ENCODE measurements around the gene C10orf53.
"Not testable (repeated sequence)": the region's sequence is repeated elsewhere in the genome, so short reads cannot be mapped to it uniquely, and the experiment has no call there.

C10orf53 gene

GRCh38 chr10:49652421-49653272, 26.8 kb upstream of the C10orf53 start:
- DNase-seq, result no peak

GRCh38 chr10:49653273-49653929, 26.1 kb upstream of the C10orf53 start:
- DNase-seq, result no peak

- DNase-seq, result no peak
Measured at GRCh38 chr10:49654036-49654693, 25.3 kb upstream of the C10orf53 start.

GRCh38 chr10:49655099-49655498, 24.4 kb upstream of the C10orf53 start:
- no peak for DNase-seq

- no peak for DNase-seq
Measured at GRCh38 chr10:49656845-49657493, 22.5 kb upstream of the C10orf53 start.

- DNase-seq, result no peak
Measured at GRCh38 chr10:49657606-49658005, 21.8 kb upstream of the C10orf53 start.

GRCh38 chr10:49661140-49661856, 18.2 kb upstream of the C10orf53 start:
- no peak for DNase-seq

GRCh38 chr10:49662169-49662830, 17.2 kb upstream of the C10orf53 start:
- no peak for DNase-seq

- no peak for DNase-seq
Measured at GRCh38 chr10:49663596-49663995, 15.9 kb upstream of the C10orf53 start.

GRCh38 chr10:49664006-49664841, 15.2 kb upstream of the C10orf53 start:
- no peak for DNase-seq

- DNase-seq, result no peak
Measured at GRCh38 chr10:49664842-49665355, 14.6 kb upstream of the C10orf53 start.

- no peak for DNase-seq
Measured at GRCh38 chr10:49666054-49666615, 13.3 kb upstream of the C10orf53 start.

- no peak for DNase-seq
Measured at GRCh38 chr10:49666685-49667084, 12.8 kb upstream of the C10orf53 start.

GRCh38 chr10:49667991-49668390, 11.5 kb upstream of the C10orf53 start:
- no peak for DNase-seq

- DNase-seq, result no peak
Measured at GRCh38 chr10:49668684-49669083, 10.8 kb upstream of the C10orf53 start.

- no peak for DNase-seq
Measured at GRCh38 chr10:49678827-49679479, 498 bp upstream of the C10orf53 start.

GRCh38 chr10:49682449-49682848, 3.0 kb downstream of the C10orf53 start:
- not testable (repeated sequence) for DNase-seq

- no peak for DNase-seq
Measured at GRCh38 chr10:49682879-49683278, 3.4 kb downstream of the C10orf53 start.

- no peak for DNase-seq
Measured at GRCh38 chr10:49686651-49687050, 7.2 kb downstream of the C10orf53 start.

Data from activated T-cell treated with anti-CD3 and anti-CD28 coated beads for 4 hours (primary cell).